NCI-H2081 (cell line): ENCODE data around the gene OR51D1.
A peak's percentile ranks its signal among the peaks of the same experiment; 100 is the strongest.

Source experiments
- DNase-seq, 2 experiments: peaks; one replicate each; lab custom pipeline; 2025; lab: John Stamatoyannopoulos, UW

The OR51D1 gene

GRCh38 chr11:4645974-4646373, 8.7 kb downstream of the OR51D1 start:
- DNase-seq = no peak

- no peak for DNase-seq
Observed at GRCh38 chr11:4647766-4648165, 10.5 kb downstream of the OR51D1 start.

- no peak for DNase-seq
Observed at GRCh38 chr11:4654635-4655369, 17.5 kb downstream of the OR51D1 start.

GRCh38 chr11:4658629-4659445, 21.6 kb downstream of the OR51D1 start:
- no peak for DNase-seq

- no peak for DNase-seq
Observed at GRCh38 chr11:4662876-4663275, 25.6 kb downstream of the OR51D1 start.

- DNase-seq = no peak
Observed at GRCh38 chr11:4664183-4664582, 26.9 kb downstream of the OR51D1 start.

GRCh38 chr11:4664786-4665185, 27.5 kb downstream of the OR51D1 start:
- no peak for DNase-seq

GRCh38 chr11:4665424-4665823, 28.1 kb downstream of the OR51D1 start:
- DNase-seq = no peak

- DNase-seq = no peak
Observed at GRCh38 chr11:4671741-4672140, 34.5 kb downstream of the OR51D1 start.

- DNase-seq = no peak
Observed at GRCh38 chr11:4672470-4672869, 35.2 kb downstream of the OR51D1 start.

GRCh38 chr11:4673781-4674180, 36.5 kb downstream of the OR51D1 start:
- DNase-seq = no peak

- DNase-seq = peak; percentile 74 to 92
Observed at GRCh38 chr11:4677948-4678347, 40.7 kb downstream of the OR51D1 start.

- DNase-seq = peak; percentile 69 to 95
Observed at GRCh38 chr11:4680341-4680740, 43.1 kb downstream of the OR51D1 start.

- DNase-seq = no peak
Observed at GRCh38 chr11:4682623-4683419, 45.5 kb downstream of the OR51D1 start.

GRCh38 chr11:4684631-4685285, 47.5 kb downstream of the OR51D1 start:
- no peak for DNase-seq
